NCI-H1092 (cell line): ENCODE results near the gene DENND5A.
"Not testable (repeated sequence)": the region's sequence is repeated elsewhere in the genome, so short reads cannot be mapped to it uniquely, and the experiment has no call there.

Experiments
- DNase-seq: peaks from one replicate; lab custom pipeline; 2025; lab: John Stamatoyannopoulos, UW

DENND5A gene

GRCh38 chr11:9210922-9211320, 54.2 kb downstream of the DENND5A start:
- DNase-seq, result no peak

GRCh38 chr11:9210224-9210921, 54.8 kb downstream of the DENND5A start:
- DNase-seq, result no peak

DNA sequence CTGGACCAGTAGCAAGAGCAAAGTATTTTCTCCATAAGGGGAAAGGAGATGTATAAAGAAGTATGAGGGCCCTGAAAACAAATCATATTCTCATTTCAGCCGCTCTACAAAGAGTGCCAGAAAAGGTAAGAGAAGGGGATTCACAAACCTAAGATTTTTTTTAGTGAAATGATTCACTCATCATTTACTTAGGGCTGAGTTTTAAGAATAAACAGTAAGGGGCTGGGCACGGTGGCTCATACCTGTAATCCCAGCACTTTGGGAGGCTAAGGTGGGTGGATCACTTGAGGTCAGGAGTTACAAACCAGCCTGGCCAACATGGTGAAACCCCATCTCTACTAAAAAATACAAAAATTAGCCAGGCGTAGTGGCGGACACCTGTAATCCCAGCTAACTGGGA, 55.5 kb downstream of the DENND5A start:
- DNase-seq, result not testable (repeated sequence)

GRCh38 chr11:9208726-9209501, 56.2 kb downstream of the DENND5A start:
- DNase-seq, result no peak

GRCh38 chr11:9207229-9207628, 57.9 kb downstream of the DENND5A start:
- no peak for DNase-seq

- DNase-seq, result no peak
Measured at GRCh38 chr11:9206496-9206895, 58.7 kb downstream of the DENND5A start.

GRCh38 chr11:9203691-9204311, 61.3 kb downstream of the DENND5A start:
- no peak for DNase-seq

- DNase-seq, result no peak
Measured at GRCh38 chr11:9201372-9202162, 63.6 kb downstream of the DENND5A start.

- DNase-seq, result no peak
Measured at GRCh38 chr11:9200471-9200870, 64.7 kb downstream of the DENND5A start.

DNA sequence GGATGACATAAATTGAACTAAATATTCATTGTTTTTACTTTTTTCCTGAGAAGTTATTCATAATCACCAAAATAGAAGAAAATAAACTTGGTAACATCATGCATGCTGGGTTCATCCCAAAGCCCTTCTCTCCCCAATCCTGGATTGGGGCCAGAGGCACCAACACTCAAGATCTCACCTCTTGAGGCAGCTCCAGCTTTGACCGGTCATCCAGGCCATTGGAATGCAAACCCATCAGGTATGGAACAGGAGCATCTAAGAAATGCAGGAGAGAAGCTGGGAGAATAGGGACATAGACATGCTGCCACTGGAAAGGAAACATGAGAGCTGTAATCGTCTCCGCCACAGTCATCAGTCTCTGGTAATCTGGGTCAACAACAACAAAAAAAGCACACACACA, 71.8 kb downstream of the DENND5A start:
- no peak for DNase-seq

- no peak for DNase-seq
Measured at GRCh38 chr11:9192561-9192960, 72.6 kb downstream of the DENND5A start.

- DNase-seq, result not testable (repeated sequence)
Measured at GRCh38 chr11:9190326-9191016, 74.7 kb downstream of the DENND5A start.

GRCh38 chr11:9188860-9189259, 76.3 kb downstream of the DENND5A start:
- not testable (repeated sequence) for DNase-seq

- no peak for DNase-seq
Measured at GRCh38 chr11:9187616-9188015, 77.5 kb downstream of the DENND5A start.

- DNase-seq, result no peak
Measured at GRCh38 chr11:9184516-9184915, 80.6 kb downstream of the DENND5A start.

DNA sequence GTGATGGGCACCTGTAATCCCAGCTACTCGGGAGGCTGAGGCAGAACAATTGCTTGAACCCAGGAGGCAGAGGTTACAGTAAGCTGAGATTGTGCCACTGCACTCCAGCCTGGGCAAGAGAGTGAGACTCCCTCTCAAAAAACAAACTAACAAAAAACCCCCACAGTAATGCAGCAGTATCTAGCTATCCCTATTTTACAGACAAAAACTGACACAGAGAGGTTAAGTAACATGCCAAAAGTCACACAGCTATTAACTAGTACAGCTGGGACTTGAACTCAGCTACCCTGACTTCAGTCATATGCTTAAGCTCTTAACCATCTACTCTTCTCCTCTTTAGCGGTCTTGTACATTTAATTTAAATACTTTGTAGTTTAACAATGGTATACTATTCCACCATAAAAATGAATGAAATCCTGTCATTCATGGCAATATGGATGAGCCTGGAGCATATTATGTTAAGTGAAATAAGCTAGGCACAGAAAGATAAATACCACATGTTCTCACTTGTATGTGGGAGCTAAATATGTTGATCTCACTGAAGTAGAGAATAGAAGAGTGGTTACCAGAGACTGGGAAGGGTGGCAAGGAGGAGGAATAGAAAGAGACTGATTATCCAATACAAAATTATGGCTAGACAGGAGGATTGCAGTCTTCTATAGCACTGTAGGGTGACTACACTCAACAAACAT, 82.8 kb downstream of the DENND5A start:
- no peak for DNase-seq

DNA sequence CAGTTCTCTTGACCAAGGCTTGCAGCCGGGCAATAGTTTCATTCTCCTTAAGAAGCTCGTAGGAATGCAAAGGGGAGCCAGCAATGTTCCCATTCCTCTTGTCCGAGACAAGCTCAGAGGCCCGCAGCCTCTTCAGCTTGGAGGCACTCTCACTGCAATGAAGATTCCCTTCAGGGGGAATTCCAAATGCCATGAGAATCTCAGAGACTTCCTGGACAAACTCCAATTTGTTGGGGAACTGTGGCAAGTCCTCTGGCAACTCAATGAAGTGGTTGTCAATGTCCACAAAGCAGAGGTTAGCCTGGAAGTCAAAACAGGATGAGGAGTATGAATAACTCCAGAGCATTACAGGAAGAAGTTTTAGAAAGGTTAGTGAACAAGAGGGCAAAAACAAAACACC, 84.4 kb downstream of the DENND5A start:
- no peak for DNase-seq

- DNase-seq, result no peak
Measured at GRCh38 chr11:9179141-9179540, 86.0 kb downstream of the DENND5A start.

- no peak for DNase-seq
Measured at GRCh38 chr11:9178716-9179115, 86.4 kb downstream of the DENND5A start.

- no peak for DNase-seq
Measured at GRCh38 chr11:9177438-9178091, 87.6 kb downstream of the DENND5A start.

DNA sequence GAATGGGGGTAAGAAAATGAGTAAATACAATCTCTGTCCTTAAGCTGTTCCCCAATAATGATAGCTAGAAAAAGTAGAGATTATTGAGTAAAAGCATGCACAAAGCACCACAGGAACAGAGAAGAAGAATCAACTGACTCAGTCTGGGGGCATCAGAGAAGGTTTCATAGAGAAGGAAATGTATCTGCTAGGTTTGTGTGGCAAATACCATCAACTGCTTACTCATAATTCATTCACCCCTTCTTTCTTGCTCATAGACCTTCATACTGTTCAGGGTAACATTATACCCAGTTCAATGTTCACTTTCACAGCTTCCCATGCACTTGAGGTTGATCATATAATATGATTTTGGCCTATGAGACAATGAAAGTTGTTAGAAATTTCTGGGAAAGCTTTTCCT, 88.6 kb downstream of the DENND5A start:
- no peak for DNase-seq
